Effector memory CD8-positive, alpha-beta T cell (primary cell): ENCODE results near the gene RASA3.
"Not testable (repeated sequence)": the region's sequence is repeated elsewhere in the genome, so short reads cannot be mapped to it uniquely, and the experiment has no call there.

ENCODE experiments used
- ATAC-seq: fragments of 150-1000 bp; cut with Tn5 transposase; replicated peaks from 2 replicates; pipeline ENCODE4 v1.10.0; 2021; ENCODE audit warnings: mild to moderate bottlenecking, moderate library complexity
- DNase-seq, 3 experiments: peaks; one replicate each; pipeline ENCODE4 v3.0.0; 2021
- H3K27ac Mint-ChIP-seq, 2 donors: one replicate each; pipeline ENCODE4 v1.8.0; 2022; ENCODE audit warnings: mild to moderate bottlenecking in 2 of 2, mixed read lengths in 2 of 2, moderate library complexity in 2 of 2
- H3K27me3 Mint-ChIP-seq, 2 donors: one replicate each; pipeline ENCODE4 v1.8.0; 2022; ENCODE audit warnings: mixed read lengths in 2 of 2
- H3K36me3 Mint-ChIP-seq: one replicate; pipeline ENCODE4 v1.8.0; 2022; ENCODE audit warnings: mild to moderate bottlenecking, moderate library complexity, mixed read lengths; ENCODE audit not compliant: insufficient read depth
- H3K4me1 Mint-ChIP-seq, 2 donors: one replicate each; pipeline ENCODE4 v1.8.0; 2022; ENCODE audit warnings: low read depth in 2 of 2, mixed read lengths in 2 of 2
- H3K4me3 Mint-ChIP-seq, 2 donors: one replicate each; pipeline ENCODE4 v1.8.0; 2022; ENCODE audit warnings: mild to moderate bottlenecking in 2 of 2, mixed read lengths in 2 of 2, moderate library complexity in 2 of 2
- H3K9me3 Mint-ChIP-seq, 2 donors: one replicate each; pipeline ENCODE4 v1.8.0; 2022; ENCODE audit warnings: mixed read lengths in 2 of 2

Gene RASA3

GRCh38 chr13:114131583-114132418, 622 bp downstream of the RASA3 start:
- Mint-ChIP-seq H3K4me1 (peaks cover 49 to 61% of the 10 kb centered on the region in 2 donors), H3K36me3 (peaks cover 37% of the 10 kb centered on the region), H3K27ac (peak overlapping the region; percentile 89 to 96), H3K27me3 (no peaks in the 10 kb centered on the region), H3K9me3 (no peaks in the 10 kb centered on the region), H3K4me3 (peak overlapping the region; percentile 99 to 100)
- ATAC-seq (peak; percentile 9), DNase-seq (peak in 1 of 3 experiments; percentile 43)

GRCh38 chr13:114130837-114131582, 1.4 kb downstream of the RASA3 start:
- no peaks in the 10 kb centered on the region for H3K27me3 Mint-ChIP-seq
- H3K36me3 Mint-ChIP-seq: peaks cover 42% of the 10 kb centered on the region
- peaks cover 57 to 66% of the 10 kb centered on the region in 2 donors for H3K4me1 Mint-ChIP-seq
- no peaks in the 10 kb centered on the region for H3K9me3 Mint-ChIP-seq
- ATAC-seq: peak; percentile 55
- H3K4me3 Mint-ChIP-seq: peak overlapping the region; percentile 99 to 100
- peak overlapping the region; percentile 89 to 96 for H3K27ac Mint-ChIP-seq
- DNase-seq: peak; percentile 57 to 67 (median 64)

GRCh38 chr13:114130131-114130836, 2.1 kb downstream of the RASA3 start:
- peak overlapping the region; percentile 99 to 100 for H3K4me3 Mint-ChIP-seq
- H3K9me3 Mint-ChIP-seq: no peaks in the 10 kb centered on the region
- H3K27me3 Mint-ChIP-seq: no peaks in the 10 kb centered on the region
- peaks cover 43% of the 10 kb centered on the region for H3K36me3 Mint-ChIP-seq
- peak overlapping the region; percentile 89 to 96 for H3K27ac Mint-ChIP-seq
- H3K4me1 Mint-ChIP-seq: peaks cover 58 to 67% of the 10 kb centered on the region in 2 donors
- DNase-seq: no peak
- no peak for ATAC-seq

GRCh38 chr13:114129649-114130062, 2.8 kb downstream of the RASA3 start:
- Mint-ChIP-seq H3K4me3 (peak overlapping the region; percentile 99 to 100), H3K27ac (peak overlapping the region; percentile 89 to 96), H3K4me1 (peaks cover 58 to 70% of the 10 kb centered on the region in 2 donors), H3K9me3 (no peaks in the 10 kb centered on the region), H3K27me3 (no peaks in the 10 kb centered on the region), H3K36me3 (peaks cover 49% of the 10 kb centered on the region)
- DNase-seq (no peak), ATAC-seq (no peak)

- peak overlapping the region; percentile 99 to 100 for H3K4me3 Mint-ChIP-seq
- H3K27me3 Mint-ChIP-seq: no peaks in the 10 kb centered on the region
- H3K27ac Mint-ChIP-seq: peak overlapping the region; percentile 89 to 96
- H3K9me3 Mint-ChIP-seq: no peaks in the 10 kb centered on the region
- peak; percentile 73 to 75 (median 75) for DNase-seq
- peaks cover 58 to 69% of the 10 kb centered on the region in 2 donors for H3K4me1 Mint-ChIP-seq
- peak; percentile 61 for ATAC-seq
- H3K36me3 Mint-ChIP-seq: peaks cover 52% of the 10 kb centered on the region
Observed at GRCh38 chr13:114128624-114129522, 3.5 kb downstream of the RASA3 start.

- no peaks in the 10 kb centered on the region for H3K27me3 Mint-ChIP-seq
- peak overlapping the region; percentile 89 to 96 for H3K27ac Mint-ChIP-seq
- H3K9me3 Mint-ChIP-seq: no peaks in the 10 kb centered on the region
- DNase-seq: no peak
- peaks cover 53% of the 10 kb centered on the region for H3K36me3 Mint-ChIP-seq
- H3K4me1 Mint-ChIP-seq: peaks cover 60 to 69% of the 10 kb centered on the region in 2 donors
- ATAC-seq: no peak
- H3K4me3 Mint-ChIP-seq: peak overlapping the region; percentile 99 to 100
Observed at GRCh38 chr13:114128348-114128623, 4.1 kb downstream of the RASA3 start.

- H3K36me3 Mint-ChIP-seq: peaks cover 59% of the 10 kb centered on the region
- ATAC-seq: no peak
Observed at GRCh38 chr13:114127473-114128347, 4.7 kb downstream of the RASA3 start.

GRCh38 chr13:114126789-114127472, 5.5 kb downstream of the RASA3 start:
- H3K4me1 Mint-ChIP-seq: peaks cover 68 to 80% of the 10 kb centered on the region in 2 donors
- no peaks in the 10 kb centered on the region for H3K27me3 Mint-ChIP-seq
- H3K36me3 Mint-ChIP-seq: peaks cover 58% of the 10 kb centered on the region
- ATAC-seq: no peak
- peak overlapping the region; percentile 89 to 96 for H3K27ac Mint-ChIP-seq
- H3K9me3 Mint-ChIP-seq: no peaks in the 10 kb centered on the region
- DNase-seq: no peak
- H3K4me3 Mint-ChIP-seq: peak overlapping the region; percentile 99 to 100

More at GRCh38 chr13:114127473-114128347, 4.7 kb downstream of the RASA3 start:
- Mint-ChIP-seq H3K9me3 (no peaks in the 10 kb centered on the region), H3K4me3 (peak overlapping the region; percentile 99 to 100), H3K4me1 (peaks cover 64 to 75% of the 10 kb centered on the region in 2 donors), H3K27ac (peak overlapping the region; percentile 89 to 96), H3K27me3 (no peaks in the 10 kb centered on the region)
- DNase-seq: no peak

GRCh38 chr13:114126086-114126485, 6.3 kb downstream of the RASA3 start:
- Mint-ChIP-seq H3K4me3 (peak overlapping the region; percentile 99 to 100), H3K36me3 (peaks cover 50% of the 10 kb centered on the region), H3K4me1 (peaks cover 65 to 84% of the 10 kb centered on the region in 2 donors), H3K27ac (peak overlapping the region; percentile 89 to 96)
- H3K9me3 Mint-ChIP-seq, H3K27me3 Mint-ChIP-seq, ATAC-seq, DNase-seq: not testable (repeated sequence)

- Mint-ChIP-seq H3K27me3 (no peaks in the 10 kb centered on the region), H3K36me3 (peaks cover 49% of the 10 kb centered on the region), H3K4me1 (peaks cover 69 to 82% of the 10 kb centered on the region in 2 donors), H3K27ac (peak overlapping the region; percentile 88 to 89), H3K4me3 (peak overlapping the region; percentile 77 to 79), H3K9me3 (no peaks in the 10 kb centered on the region)
- no peak for ATAC-seq
- DNase-seq: no peak
Observed at GRCh38 chr13:114125589-114125988, 6.8 kb downstream of the RASA3 start.

- Mint-ChIP-seq H3K27ac (peak overlapping the region; percentile 88 to 89), H3K27me3 (no peaks in the 10 kb centered on the region), H3K4me3 (peak overlapping the region; percentile 77 to 79), H3K36me3 (peaks cover 51% of the 10 kb centered on the region), H3K9me3 (no peaks in the 10 kb centered on the region), H3K4me1 (peaks cover 70 to 78% of the 10 kb centered on the region in 2 donors)
- DNase-seq (peak; percentile 47 to 54 (median 53)), ATAC-seq (peak; percentile 65)
Observed at GRCh38 chr13:114124921-114125320, 7.5 kb downstream of the RASA3 start.
